Thymus (tissue), 11 donors: ENCODE data around the gene CDCA7. TPM values are rescaled to one million over a fixed set of nuclear protein-coding genes. Genes with fewer than 3 reads are reported as not detected.
"Not testable (repeated sequence)": the region's sequence is repeated elsewhere in the genome, so short reads cannot be mapped to it uniquely, and the experiment has no call there.

Source experiments
- DNase-seq, 9 donors: peaks; one replicate each; pipeline ENCODE4 v3.0.0-alpha.2; 2013; ENCODE audit warnings: low spot score in 9 of 9, low read depth in 6 of 9, missing footprints in 1 of 9
- H3K27ac ChIP-seq, 2 donors: one replicate each; pipeline ENCODE4 v1.5.1; 2013; ENCODE audit warnings: control low read depth in 1 of 2, low read depth in 1 of 2, low read length in 1 of 2, mild to moderate bottlenecking in 1 of 2, moderate library complexity in 1 of 2
- H3K27me3 ChIP-seq, 2 donors: one replicate each; pipeline ENCODE4 v1.5.1; 2013; ENCODE audit warnings: low read length in 1 of 2; ENCODE audit not compliant: control insufficient read depth in 2 of 2, insufficient read depth in 1 of 2
- H3K36me3 ChIP-seq, 2 donors: one replicate each; pipeline ENCODE4 v1.5.1; 2013; ENCODE audit warnings: low read length in 1 of 2, mild to moderate bottlenecking in 1 of 2, moderate library complexity in 1 of 2; ENCODE audit not compliant: control insufficient read depth in 2 of 2, insufficient read depth in 2 of 2
- H3K4me1 ChIP-seq, 2 donors: one replicate each; pipeline ENCODE4 v1.5.1; 2013; ENCODE audit warnings: low read length in 2 of 2; ENCODE audit not compliant: control insufficient read depth in 2 of 2, insufficient read depth in 2 of 2
- H3K4me3 ChIP-seq, 2 donors: one replicate each; pipeline ENCODE4 v1.5.1; 2013; ENCODE audit warnings: low read length in 2 of 2, control low read depth in 1 of 2, mild to moderate bottlenecking in 1 of 2
- H3K9me3 ChIP-seq, 2 donors: one replicate each; pipeline ENCODE4 v1.5.1; 2013; ENCODE audit warnings: low read length in 1 of 2, mild to moderate bottlenecking in 1 of 2; ENCODE audit not compliant: control insufficient read depth in 2 of 2, insufficient read depth in 1 of 2
- WGBS: extraction: QIAGEN DNeasy Blood & Tissue Kit; methylation state at CpG from one replicate; pipeline ENCODE4 v1.1.7; 2013; 5-methylcytosine and 5-hydroxymethylcytosine counted together
- polyA plus RNA-seq: library from polyadenylated mRNA; stranded (reverse); fragments of 200-250 nt; gene quantifications from one replicate; pipeline ENCODE4 v1.2.3, GENCODE V29; 2013
- total RNA-seq: library from RNA; stranded (reverse); fragments of 120-200 nt; gene quantifications from one replicate; pipeline ENCODE4 v1.2.4, GENCODE V29; 2013
- donor health status: healthy.

Gene CDCA7
- total and polyA plus RNA-seq, 2 donors, result 42.9 to 44.7 TPM

DNA sequence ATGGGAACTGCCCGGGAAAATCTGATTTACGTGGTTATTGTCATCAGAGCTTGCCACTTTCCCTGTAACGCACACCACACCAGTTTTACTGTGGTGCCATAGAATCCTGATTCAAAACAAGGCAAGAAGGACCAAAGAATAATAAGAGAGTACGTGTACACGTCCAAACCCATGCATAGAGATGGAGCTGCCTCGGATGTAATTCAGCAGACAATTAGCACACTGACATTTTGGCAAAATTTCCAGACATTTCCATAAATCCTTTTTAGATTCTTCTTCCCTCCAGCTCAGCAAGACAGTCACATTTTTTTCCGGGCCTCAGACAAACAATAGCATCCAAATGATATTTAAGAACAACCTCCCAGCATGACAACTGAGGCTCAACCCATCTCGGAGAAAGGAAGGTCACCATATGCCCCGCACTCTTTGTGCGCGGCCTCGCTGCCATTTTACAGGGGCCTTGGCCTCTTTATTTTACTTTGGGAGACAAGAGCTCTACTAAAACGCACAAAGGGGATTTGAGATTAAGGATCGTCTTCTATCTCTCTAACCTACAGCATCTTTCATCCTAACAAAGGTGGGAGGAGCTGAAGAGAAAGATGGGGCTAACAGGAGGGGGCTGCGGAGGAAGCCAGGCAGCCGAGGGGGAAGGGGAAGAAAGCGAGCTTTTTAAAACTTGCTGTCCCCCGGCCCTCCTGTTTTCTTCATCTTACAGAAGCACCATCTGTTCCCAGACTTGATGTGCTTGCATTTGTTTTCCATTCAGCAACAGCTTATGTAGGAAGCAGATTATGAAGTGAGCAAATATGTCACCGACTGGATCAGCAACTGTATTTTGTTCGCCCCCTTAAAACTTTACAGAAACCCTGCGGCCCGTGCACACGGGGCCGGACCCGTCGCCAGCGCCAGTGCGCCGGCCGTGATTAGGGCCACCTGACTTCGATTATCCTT is 61.0 kb downstream of the CDCA7 start:
- Histone ChIP-seq H3K4me3 (no peak overlapping the region), H3K4me1 (no peaks in the 10 kb centered on the region), H3K36me3 (no peaks in the 10 kb centered on the region), H3K9me3 (no peaks in the 10 kb centered on the region), H3K27ac (no peak overlapping the region), H3K27me3 (peaks cover 0 to 6% of the 10 kb centered on the region in 2 donors)
- WGBS, result 93% methylated on average over 31 of the region's 31 CpGs
- DNase-seq, result no peak

DNA sequence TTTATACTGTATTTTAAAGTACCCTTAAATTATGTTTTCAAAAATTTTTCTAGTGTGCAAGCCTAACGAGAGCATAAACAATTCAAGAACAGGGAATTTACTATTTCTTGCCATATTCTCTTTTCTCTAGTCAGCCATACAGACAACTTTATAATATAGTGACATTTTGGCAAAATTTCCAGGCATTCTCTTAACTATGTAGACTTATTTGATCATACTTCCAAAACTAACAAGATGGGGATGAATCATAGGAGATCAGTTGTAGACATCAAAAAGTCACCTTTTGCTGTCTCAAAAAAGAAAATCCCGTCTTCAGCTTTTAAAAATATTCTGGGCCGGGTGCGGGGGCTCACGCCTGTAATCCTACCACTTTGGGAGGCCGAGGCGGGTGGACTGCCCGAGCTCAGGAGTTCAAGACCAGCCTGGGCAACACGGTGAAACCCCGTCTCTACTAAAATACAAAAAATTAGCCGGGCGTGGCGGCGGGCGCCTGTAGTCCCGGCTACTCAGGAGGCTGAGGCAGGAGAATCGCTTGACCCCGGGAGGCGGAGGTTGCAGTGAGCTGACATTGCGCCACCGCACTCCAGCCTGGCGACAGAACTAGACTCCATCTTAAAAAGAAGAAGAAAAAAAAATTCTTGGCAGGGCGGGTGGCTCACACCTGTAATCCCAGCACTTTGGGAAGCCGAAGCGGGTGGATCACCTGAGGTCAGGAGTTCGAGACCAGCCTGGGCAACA is 61.9 kb downstream of the CDCA7 start:
- H3K9me3 ChIP-seq, H3K4me1 ChIP-seq, DNase-seq, H3K27ac ChIP-seq, H3K27me3 ChIP-seq, H3K36me3 ChIP-seq, H3K4me3 ChIP-seq: not testable (repeated sequence)
- 98% methylated on average over 26 of the region's 26 CpGs for WGBS

- Histone ChIP-seq H3K27me3 (peaks cover 0 to 9% of the 10 kb centered on the region in 2 donors), H3K36me3 (no peaks in the 10 kb centered on the region), H3K4me3 (no peak overlapping the region), H3K9me3 (no peaks in the 10 kb centered on the region), H3K27ac (no peak overlapping the region), H3K4me1 (no peaks in the 10 kb centered on the region)
- no peak for DNase-seq
- 99% methylated on average over 4 of the region's 4 CpGs for WGBS
Measured at GRCh38 chr2:173417341-173417740, 62.7 kb downstream of the CDCA7 start.

DNA sequence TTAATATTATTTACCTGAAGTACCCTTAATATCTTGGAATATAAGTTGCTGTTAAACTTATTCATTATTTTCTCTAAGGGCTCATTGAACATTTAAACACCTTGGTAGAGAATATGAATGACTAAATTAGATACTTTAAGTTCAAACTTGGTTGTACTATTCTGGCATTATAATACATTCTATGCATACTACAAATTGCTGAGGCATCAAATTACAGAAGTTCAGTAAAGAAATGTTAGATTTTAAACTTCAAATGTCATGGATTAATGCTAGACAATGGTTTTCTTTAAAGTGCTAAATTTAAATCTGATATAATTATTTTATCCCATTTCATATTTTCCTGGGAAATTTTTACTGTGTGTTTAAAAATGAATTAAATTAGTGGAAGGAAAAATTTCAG is 63.1 kb downstream of the CDCA7 start:
- no peak for DNase-seq
- Histone ChIP-seq H3K9me3 (no peaks in the 10 kb centered on the region), H3K27ac (no peak overlapping the region), H3K4me1 (no peaks in the 10 kb centered on the region), H3K27me3 (peaks cover 0 to 9% of the 10 kb centered on the region in 2 donors), H3K4me3 (no peak overlapping the region), H3K36me3 (no peaks in the 10 kb centered on the region)
